ENCODE results near the gene ADPRS. TPM values are rescaled to one million over a fixed set of nuclear protein-coding genes. Genes with fewer than 3 reads are reported as not detected.

Gene ADPRS
- total and polyA plus RNA-seq, 2 experiments from 2014 or later = 22.6 to 46.6 TPM

DNA sequence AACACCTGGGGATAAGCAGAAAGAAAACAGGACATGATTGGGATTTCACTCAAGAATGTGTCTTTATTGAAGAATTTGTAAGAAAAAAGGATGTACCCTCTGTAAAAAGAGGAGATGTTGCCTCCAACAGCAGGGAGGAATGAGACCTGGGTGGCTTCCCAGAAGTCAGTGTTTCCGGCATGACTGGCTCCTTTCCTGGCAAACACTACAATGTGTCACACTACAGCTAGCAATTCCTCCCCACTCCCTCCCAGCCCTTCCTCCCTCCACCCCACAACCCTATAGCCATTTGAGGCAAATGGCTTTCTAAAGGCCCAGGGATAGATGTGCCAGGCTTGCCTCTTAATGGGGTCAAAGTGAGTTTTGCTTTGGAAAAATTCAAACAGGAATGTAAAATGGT is 47.8 kb downstream of the ADPRS start:
- Histone ChIP-seq H3K4me3 (no peak overlapping the region), H3K36me3 (ENCODE audit: insufficient read depth) (no peaks in the 10 kb centered on the region), H3F3A (replicated peaks; ENCODE audit: low read depth) (peaks cover 6% of the 10 kb centered on the region; the same call in 1 of the 2 replicates), H2AFZ (no peak overlapping the region), H3K79me2 (replicated peaks; ENCODE audit: insufficient read depth) (no peaks in the 10 kb centered on the region; the same call in 1 of the 2 replicates), H3K4me2 (no peak overlapping the region), H4K20me1 (replicated peaks; ENCODE audit: insufficient read depth) (no peaks in the 10 kb centered on the region; the same call in 1 of the 2 replicates), H3K27me3 (ENCODE audit: insufficient read depth) (no peaks in the 10 kb centered on the region), H3K4me1 (ENCODE audit: insufficient read depth) (peaks cover 3% of the 10 kb centered on the region), H3K9me2 (ENCODE audit: insufficient read depth) (no peaks in the 10 kb centered on the region), H3K27ac (ENCODE audit: low read depth) (no peak overlapping the region)
- peaks cover 13% of the 10 kb centered on the region; the same call in 2 of the 3 replicates for H3K4me1 Mint-ChIP-seq
- ATAC-seq (no peak), DNase-seq (ENCODE audit: low spot score) (no peak)
- H3K27ac Mint-ChIP-seq = no peak overlapping the region
- no peak overlapping the region for H3K4me3 Mint-ChIP-seq
- no peak for TF ChIP-seq JUNB (IDR thresholded peaks at IDR 0.05; ENCODE audit: unreplicated experiment)
- TF ChIP-seq, protein P1, sequence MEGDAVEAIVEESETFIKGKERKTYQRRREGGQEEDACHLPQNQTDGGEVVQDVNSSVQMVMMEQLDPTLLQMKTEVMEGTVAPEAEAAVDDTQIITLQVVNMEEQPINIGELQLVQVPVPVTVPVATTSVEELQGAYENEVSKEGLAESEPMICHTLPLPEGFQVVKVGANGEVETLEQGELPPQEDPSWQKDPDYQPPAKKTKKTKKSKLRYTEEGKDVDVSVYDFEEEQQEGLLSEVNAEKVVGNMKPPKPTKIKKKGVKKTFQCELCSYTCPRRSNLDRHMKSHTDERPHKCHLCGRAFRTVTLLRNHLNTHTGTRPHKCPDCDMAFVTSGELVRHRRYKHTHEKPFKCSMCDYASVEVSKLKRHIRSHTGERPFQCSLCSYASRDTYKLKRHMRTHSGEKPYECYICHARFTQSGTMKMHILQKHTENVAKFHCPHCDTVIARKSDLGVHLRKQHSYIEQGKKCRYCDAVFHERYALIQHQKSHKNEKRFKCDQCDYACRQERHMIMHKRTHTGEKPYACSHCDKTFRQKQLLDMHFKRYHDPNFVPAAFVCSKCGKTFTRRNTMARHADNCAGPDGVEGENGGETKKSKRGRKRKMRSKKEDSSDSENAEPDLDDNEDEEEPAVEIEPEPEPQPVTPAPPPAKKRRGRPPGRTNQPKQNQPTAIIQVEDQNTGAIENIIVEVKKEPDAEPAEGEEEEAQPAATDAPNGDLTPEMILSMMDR (conservative IDR thresholded peaks at IDR 0.05; ENCODE audit: low read depth in 2 of 2) = no peak
- no peak for TF ChIP-seq ZNF114 (CRISPR knock-in tag; IDR thresholded peaks at IDR 0.05)
- TF ChIP-seq, protein P2, sequence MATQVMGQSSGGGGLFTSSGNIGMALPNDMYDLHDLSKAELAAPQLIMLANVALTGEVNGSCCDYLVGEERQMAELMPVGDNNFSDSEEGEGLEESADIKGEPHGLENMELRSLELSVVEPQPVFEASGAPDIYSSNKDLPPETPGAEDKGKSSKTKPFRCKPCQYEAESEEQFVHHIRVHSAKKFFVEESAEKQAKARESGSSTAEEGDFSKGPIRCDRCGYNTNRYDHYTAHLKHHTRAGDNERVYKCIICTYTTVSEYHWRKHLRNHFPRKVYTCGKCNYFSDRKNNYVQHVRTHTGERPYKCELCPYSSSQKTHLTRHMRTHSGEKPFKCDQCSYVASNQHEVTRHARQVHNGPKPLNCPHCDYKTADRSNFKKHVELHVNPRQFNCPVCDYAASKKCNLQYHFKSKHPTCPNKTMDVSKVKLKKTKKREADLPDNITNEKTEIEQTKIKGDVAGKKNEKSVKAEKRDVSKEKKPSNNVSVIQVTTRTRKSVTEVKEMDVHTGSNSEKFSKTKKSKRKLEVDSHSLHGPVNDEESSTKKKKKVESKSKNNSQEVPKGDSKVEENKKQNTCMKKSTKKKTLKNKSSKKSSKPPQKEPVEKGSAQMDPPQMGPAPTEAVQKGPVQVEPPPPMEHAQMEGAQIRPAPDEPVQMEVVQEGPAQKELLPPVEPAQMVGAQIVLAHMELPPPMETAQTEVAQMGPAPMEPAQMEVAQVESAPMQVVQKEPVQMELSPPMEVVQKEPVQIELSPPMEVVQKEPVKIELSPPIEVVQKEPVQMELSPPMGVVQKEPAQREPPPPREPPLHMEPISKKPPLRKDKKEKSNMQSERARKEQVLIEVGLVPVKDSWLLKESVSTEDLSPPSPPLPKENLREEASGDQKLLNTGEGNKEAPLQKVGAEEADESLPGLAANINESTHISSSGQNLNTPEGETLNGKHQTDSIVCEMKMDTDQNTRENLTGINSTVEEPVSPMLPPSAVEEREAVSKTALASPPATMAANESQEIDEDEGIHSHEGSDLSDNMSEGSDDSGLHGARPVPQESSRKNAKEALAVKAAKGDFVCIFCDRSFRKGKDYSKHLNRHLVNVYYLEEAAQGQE (IDR thresholded peaks at IDR 0.05; ENCODE audit: unreplicated experiment) = no peak
- TF ChIP-seq CREB1 (CRISPR knock-in tag; IDR thresholded peaks at IDR 0.05; ENCODE audit: low read depth) = no peak
- no peak for TF ChIP-seq EZH2phosphoT487 (IDR thresholded peaks at IDR 0.05; ENCODE audit: unreplicated experiment)
- no peak for TF ChIP-seq NANOG (IDR thresholded peaks at IDR 0.05; ENCODE audit: borderline replicate concordance)
- no peak for TF ChIP-seq ZNF331 (CRISPR knock-in tag; IDR thresholded peaks at IDR 0.05; ENCODE audit: low read depth)
- H3K36me3 Mint-ChIP-seq (ENCODE audit: low read depth) = peaks cover 3% of the 10 kb centered on the region; the same call in 1 of the 3 replicates
- no peaks in the 10 kb centered on the region for H3K9me3 Mint-ChIP-seq
- H3K27me3 Mint-ChIP-seq (ENCODE audit: insufficient read depth, low read depth, poor library complexity) = peaks cover 4% of the 10 kb centered on the region

DNA sequence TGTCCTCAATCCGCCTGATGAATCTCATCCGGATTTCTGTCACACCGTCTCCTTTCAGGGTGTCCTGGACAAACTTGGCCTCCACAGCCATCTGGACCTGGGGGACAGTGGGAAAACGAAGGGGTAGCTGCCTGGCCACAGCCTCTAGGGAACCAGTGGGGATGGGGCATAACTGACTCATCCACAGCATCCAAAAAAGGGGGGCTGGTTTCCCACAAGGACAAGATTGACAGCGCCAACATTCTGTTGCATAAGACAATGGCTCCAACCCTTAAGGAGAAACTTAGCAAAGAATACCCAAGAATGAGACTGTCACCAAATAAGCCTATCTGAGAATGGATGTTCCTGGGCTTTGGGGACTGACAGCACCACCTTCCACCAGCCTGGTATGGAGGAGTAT is 48.5 kb downstream of the ADPRS start:
- Histone ChIP-seq H3K79me2 (replicated peaks; ENCODE audit: insufficient read depth) (peaks cover 4% of the 10 kb centered on the region; the same call in 1 of the 2 replicates), H3K4me1 (ENCODE audit: insufficient read depth) (peaks cover 3% of the 10 kb centered on the region), H3K27me3 (ENCODE audit: insufficient read depth) (no peaks in the 10 kb centered on the region), H3K4me2 (no peak overlapping the region), H3K36me3 (ENCODE audit: insufficient read depth) (no peaks in the 10 kb centered on the region), H3K9me2 (ENCODE audit: insufficient read depth) (no peaks in the 10 kb centered on the region), H4K20me1 (replicated peaks; ENCODE audit: insufficient read depth) (peaks cover 3% of the 10 kb centered on the region; the same call in 1 of the 2 replicates), H3K4me3 (no peak overlapping the region), H3F3A (replicated peaks; ENCODE audit: low read depth) (peaks cover 6% of the 10 kb centered on the region; the same call in 1 of the 2 replicates), H3K27ac (ENCODE audit: low read depth) (no peak overlapping the region), H2AFZ (no peak overlapping the region)
- ATAC-seq (no peak), DNase-seq (ENCODE audit: low spot score) (no peak)
- H3K27ac Mint-ChIP-seq = no peak overlapping the region
- H3K4me1 Mint-ChIP-seq = peaks cover 13% of the 10 kb centered on the region; the same call in 2 of the 3 replicates
- peaks cover 3% of the 10 kb centered on the region; the same call in 1 of the 3 replicates for H3K36me3 Mint-ChIP-seq (ENCODE audit: low read depth)
- H3K27me3 Mint-ChIP-seq (ENCODE audit: insufficient read depth, low read depth, poor library complexity) = peaks cover 4% of the 10 kb centered on the region
- H3K9me3 Mint-ChIP-seq = no peaks in the 10 kb centered on the region
- H3K4me3 Mint-ChIP-seq = no peak overlapping the region
- TF ChIP-seq, protein P2 (IDR thresholded peaks at IDR 0.05; ENCODE audit: unreplicated experiment) = no peak
- no peak for TF ChIP-seq STAT1 (IDR thresholded peaks at IDR 0.05; ENCODE audit: unreplicated experiment)
- no peak for TF ChIP-seq CREB1 (CRISPR knock-in tag; IDR thresholded peaks at IDR 0.05; ENCODE audit: low read depth)
- TF ChIP-seq, protein P1 (conservative IDR thresholded peaks at IDR 0.05; ENCODE audit: low read depth in 2 of 2) = no peak
- no peak for TF ChIP-seq ZNF114 (CRISPR knock-in tag; IDR thresholded peaks at IDR 0.05)

Data from GM23338 (cell line).